ENCODE measurements around the gene C4orf51. TPM values are rescaled to one million over a fixed set of nuclear protein-coding genes. Genes with fewer than 3 reads are reported as not detected.
"Not testable (repeated sequence)": the region's sequence is repeated elsewhere in the genome, so short reads cannot be mapped to it uniquely, and the experiment has no call there.

Gene C4orf51
- total RNA-seq = not detected in 2 replicates
- long read RNA-seq, partial matches to known transcripts = 0 of 4 reads
- long read RNA-seq, other reads (novel, unspliced or antisense) = 4 of 4 reads

- peaks cover 22% of the 10 kb centered on the region for H3K9me3 Mint-ChIP-seq (ENCODE audit: low read depth)
- H3K4me3 Mint-ChIP-seq (ENCODE audit: low read depth) = no peak within 1 kb of the TSS
- DNase-seq (ENCODE audit: low spot score, unreplicated experiment) = no peak
These were observed at the start of gene C4orf51 for GRCh38 chr4:145679991-145680455. C4orf51 (plus strand) TSS chr4:145680146; CDS start chr4:145680204, 58 bp downstream.

GRCh38 chr4:145635117-145635516, 44.8 kb upstream of the C4orf51 start:
- Mint-ChIP-seq H3K9me3 (ENCODE audit: low read depth) (peaks cover 3% of the 10 kb centered on the region), H3K36me3 (ENCODE audit: insufficient read depth) (peaks cover 4% of the 10 kb centered on the region), H3K4me3 (ENCODE audit: low read depth) (no peak overlapping the region), H3K27ac (no peak overlapping the region), H3K4me1 (ENCODE audit: low read depth) (peaks cover 2% of the 10 kb centered on the region), H3K27me3 (no peaks in the 10 kb centered on the region)
- TF ChIP-seq, protein P1, sequence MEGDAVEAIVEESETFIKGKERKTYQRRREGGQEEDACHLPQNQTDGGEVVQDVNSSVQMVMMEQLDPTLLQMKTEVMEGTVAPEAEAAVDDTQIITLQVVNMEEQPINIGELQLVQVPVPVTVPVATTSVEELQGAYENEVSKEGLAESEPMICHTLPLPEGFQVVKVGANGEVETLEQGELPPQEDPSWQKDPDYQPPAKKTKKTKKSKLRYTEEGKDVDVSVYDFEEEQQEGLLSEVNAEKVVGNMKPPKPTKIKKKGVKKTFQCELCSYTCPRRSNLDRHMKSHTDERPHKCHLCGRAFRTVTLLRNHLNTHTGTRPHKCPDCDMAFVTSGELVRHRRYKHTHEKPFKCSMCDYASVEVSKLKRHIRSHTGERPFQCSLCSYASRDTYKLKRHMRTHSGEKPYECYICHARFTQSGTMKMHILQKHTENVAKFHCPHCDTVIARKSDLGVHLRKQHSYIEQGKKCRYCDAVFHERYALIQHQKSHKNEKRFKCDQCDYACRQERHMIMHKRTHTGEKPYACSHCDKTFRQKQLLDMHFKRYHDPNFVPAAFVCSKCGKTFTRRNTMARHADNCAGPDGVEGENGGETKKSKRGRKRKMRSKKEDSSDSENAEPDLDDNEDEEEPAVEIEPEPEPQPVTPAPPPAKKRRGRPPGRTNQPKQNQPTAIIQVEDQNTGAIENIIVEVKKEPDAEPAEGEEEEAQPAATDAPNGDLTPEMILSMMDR (IDR thresholded peaks at IDR 0.05; ENCODE audit: unreplicated experiment) = no peak
- no peak for DNase-seq (ENCODE audit: low spot score, unreplicated experiment)

More at GRCh38 chr4:145679991-145680455, at the start of gene C4orf51:
- TF ChIP-seq, protein P1 (IDR thresholded peaks at IDR 0.05; ENCODE audit: unreplicated experiment) = no peak
- Mint-ChIP-seq H3K36me3 (ENCODE audit: insufficient read depth) (peaks cover 4% of the 10 kb centered on the region), H3K27ac (peak within 1 kb of the TSS; percentile 90), H3K27me3 (no peaks in the 10 kb centered on the region), H3K4me1 (ENCODE audit: low read depth) (peaks cover 19% of the 10 kb centered on the region)

DNA sequence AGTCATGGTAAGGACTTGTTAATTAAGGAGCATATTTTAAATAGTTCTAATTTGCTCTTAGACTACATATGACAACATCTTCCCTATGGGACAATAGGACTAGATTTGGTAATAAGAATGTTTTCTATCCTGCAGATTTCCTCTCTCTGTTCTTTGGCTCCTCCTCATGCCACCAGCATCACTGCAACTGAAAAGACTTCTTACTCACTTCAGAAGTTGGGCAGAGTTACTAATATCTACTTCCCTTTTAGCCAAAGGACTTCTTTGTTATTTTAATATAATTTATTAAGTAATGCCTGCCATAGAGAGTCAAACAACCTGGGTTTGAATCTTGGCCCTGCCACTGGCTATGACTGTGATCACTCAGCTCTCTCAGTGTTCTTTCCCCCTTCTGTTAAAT, 44.3 kb upstream of the C4orf51 start:
- Mint-ChIP-seq H3K4me3 (ENCODE audit: low read depth) (no peak overlapping the region), H3K4me1 (ENCODE audit: low read depth) (peaks cover 2% of the 10 kb centered on the region), H3K27ac (no peak overlapping the region), H3K36me3 (ENCODE audit: insufficient read depth) (peaks cover 2% of the 10 kb centered on the region), H3K27me3 (no peaks in the 10 kb centered on the region), H3K9me3 (ENCODE audit: low read depth) (peaks cover 3% of the 10 kb centered on the region)
- TF ChIP-seq, protein P1 (IDR thresholded peaks at IDR 0.05; ENCODE audit: unreplicated experiment) = no peak
- DNase-seq (ENCODE audit: low spot score, unreplicated experiment) = no peak

DNA sequence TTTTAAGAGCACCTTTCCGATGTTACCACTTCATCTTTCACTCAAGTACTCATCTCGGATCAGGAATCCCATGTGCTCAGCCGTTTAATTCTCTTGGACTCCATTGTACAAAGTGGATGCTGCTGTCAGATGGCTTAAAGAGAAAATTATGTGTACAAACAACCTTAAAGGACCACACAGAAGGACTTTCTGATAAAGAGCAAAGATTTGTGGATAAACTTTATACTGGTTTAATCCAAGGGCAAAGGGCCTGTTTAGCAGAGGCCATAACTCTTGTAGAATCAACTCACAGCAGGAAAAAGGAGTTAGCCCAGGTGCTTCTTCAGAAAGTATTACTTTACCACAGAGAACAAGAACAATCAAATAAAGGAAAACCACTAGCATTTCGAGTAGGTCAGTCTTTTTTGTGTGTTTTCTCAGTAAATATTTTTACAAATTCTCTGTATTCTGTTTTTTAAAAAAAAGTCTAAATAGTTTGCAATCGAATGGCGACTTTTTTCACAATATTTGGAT, 40.7 kb upstream of the C4orf51 start:
- DNase-seq (ENCODE audit: low spot score, unreplicated experiment) = no peak
- Mint-ChIP-seq H3K36me3 (ENCODE audit: insufficient read depth) (no peaks in the 10 kb centered on the region), H3K9me3 (ENCODE audit: low read depth) (no peaks in the 10 kb centered on the region), H3K27ac (no peak overlapping the region), H3K27me3 (no peaks in the 10 kb centered on the region), H3K4me3 (ENCODE audit: low read depth) (no peak overlapping the region), H3K4me1 (ENCODE audit: low read depth) (peaks cover 2% of the 10 kb centered on the region)
- TF ChIP-seq, protein P1 (IDR thresholded peaks at IDR 0.05; ENCODE audit: unreplicated experiment) = no peak

- H3K4me1 Mint-ChIP-seq (ENCODE audit: low read depth); H3K27ac Mint-ChIP-seq; H3K27me3 Mint-ChIP-seq: not testable (repeated sequence)
These were observed 39.7 kb upstream of the C4orf51 start for GRCh38 chr4:145640236-145640635.

DNA sequence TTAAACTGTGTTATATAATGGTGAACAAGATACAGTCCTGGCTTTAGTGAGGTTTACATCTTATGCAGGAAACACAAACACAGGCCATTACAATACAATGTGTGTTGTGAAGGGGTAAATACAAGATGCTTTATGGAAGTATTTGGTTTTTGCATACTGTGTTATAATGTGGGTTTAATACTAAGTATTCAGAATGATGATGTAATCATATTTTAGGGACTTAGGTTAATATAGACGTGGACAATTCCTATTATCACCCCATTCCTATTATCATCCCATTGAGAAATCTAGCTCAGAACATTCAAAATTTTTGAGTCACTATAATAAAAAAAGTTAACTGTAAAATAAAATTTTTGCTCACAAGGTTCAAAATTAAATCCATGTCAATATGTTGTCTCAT, 36.7 kb upstream of the C4orf51 start:
- TF ChIP-seq, protein P1 (IDR thresholded peaks at IDR 0.05; ENCODE audit: unreplicated experiment) = no peak
- no peak overlapping the region for H3K27ac Mint-ChIP-seq
- no peak overlapping the region for H3K4me3 Mint-ChIP-seq (ENCODE audit: low read depth)
- H3K9me3 Mint-ChIP-seq (ENCODE audit: low read depth) = no peaks in the 10 kb centered on the region
- no peaks in the 10 kb centered on the region for H3K27me3 Mint-ChIP-seq
- H3K36me3 Mint-ChIP-seq (ENCODE audit: insufficient read depth) = no peaks in the 10 kb centered on the region
- H3K4me1 Mint-ChIP-seq (ENCODE audit: low read depth) = no peaks in the 10 kb centered on the region
- DNase-seq (ENCODE audit: low spot score, unreplicated experiment) = no peak

More at GRCh38 chr4:145640236-145640635, 39.7 kb upstream of the C4orf51 start:
- not testable (repeated sequence) for H3K9me3 Mint-ChIP-seq (ENCODE audit: low read depth); DNase-seq (ENCODE audit: low spot score, unreplicated experiment); H3K4me3 Mint-ChIP-seq (ENCODE audit: low read depth); H3K36me3 Mint-ChIP-seq (ENCODE audit: insufficient read depth)

Data from progenitor cell of endocrine pancreas (in vitro differentiated cells).